HG03378 (cell line): ENCODE measurements around the gene ZNF821.
"Not testable (repeated sequence)": the region's sequence is repeated elsewhere in the genome, so short reads cannot be mapped to it uniquely, and the experiment has no call there.

ENCODE experiments used
- ATAC-seq: cut with Tn5 transposase; IDR thresholded peaks from one replicate; pipeline ENCODE4 v1.9.1; 2021; ENCODE audit warnings: mild to moderate bottlenecking, moderate library complexity; ENCODE audit not compliant: unreplicated experiment

ZNF821 gene

DNA sequence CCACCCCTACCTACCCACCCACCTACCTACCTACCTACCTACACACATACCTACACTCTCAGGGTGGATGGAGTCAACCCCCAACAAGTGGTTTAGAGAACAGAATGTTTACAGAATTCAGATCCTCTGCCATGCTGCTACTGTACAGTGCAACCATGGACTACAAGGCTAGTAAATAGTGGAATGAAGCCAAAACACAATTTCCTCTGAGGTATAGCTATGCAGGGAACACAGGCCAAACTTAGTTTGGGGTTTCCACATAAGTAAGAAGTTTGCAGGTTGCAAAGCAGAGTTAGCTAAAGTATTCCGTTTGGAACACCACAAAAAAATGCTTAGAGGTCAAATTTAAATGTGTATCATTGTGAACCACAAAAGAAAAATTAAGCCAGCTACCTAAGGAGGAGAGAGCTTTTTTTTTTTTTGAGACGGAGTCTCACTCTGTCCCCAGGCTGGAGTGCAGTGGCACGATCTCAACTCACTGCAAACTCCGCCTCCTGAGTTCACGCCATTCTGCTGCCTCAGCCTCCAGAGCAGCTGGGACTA, 72.7 kb downstream of the ZNF821 start:
- ATAC-seq, result no peak

DNA sequence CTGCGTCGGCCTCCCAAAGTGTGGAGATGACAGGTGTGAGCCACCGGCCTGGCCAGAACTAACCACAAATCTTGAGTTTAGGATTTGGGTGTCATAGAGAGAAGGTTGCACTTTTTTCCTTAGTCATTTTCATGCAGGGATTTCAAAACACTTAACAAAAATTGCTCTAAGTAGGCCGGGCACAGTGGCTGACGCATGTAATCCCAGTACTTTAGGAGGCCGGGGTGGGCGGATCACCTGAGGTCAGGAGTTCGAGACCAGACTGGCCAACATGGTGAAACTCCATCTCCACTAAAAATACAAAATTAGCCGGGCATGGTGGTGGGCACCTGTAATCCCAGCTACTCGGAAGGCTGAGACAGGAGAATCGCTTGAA, 73.8 kb downstream of the ZNF821 start:
- ATAC-seq, result not testable (repeated sequence)
